GM12873 (cell line): Measurements from ENCODE around the gene PPP2R2D.

ENCODE experiments used
- CTCF ChIP-seq: IDR thresholded peaks from 2 replicates; pipeline ENCODE4 v1.5.1; 2012; ENCODE audit warnings: low read depth, mild to moderate bottlenecking, moderate library complexity, low read length, control low read depth; ENCODE audit not compliant: insufficient read depth; ENCODE audit errors: missing control alignments

PPP2R2D gene

GRCh38 chr10:131906269-131906639 is 5.4 kb downstream of the PPP2R2D start:
- TF ChIP-seq CTCF, result no peak

- no peak for TF ChIP-seq CTCF
These were observed 6.9 kb downstream of the PPP2R2D start for GRCh38 chr10:131907679-131908078.

GRCh38 chr10:131908151-131908550 is 7.3 kb downstream of the PPP2R2D start:
- TF ChIP-seq CTCF, result no peak

GRCh38 chr10:131909014-131909808 is 8.4 kb downstream of the PPP2R2D start:
- TF ChIP-seq CTCF, result no peak

GRCh38 chr10:131909929-131910328 is 9.1 kb downstream of the PPP2R2D start:
- no peak for TF ChIP-seq CTCF

- TF ChIP-seq CTCF, result no peak
These were observed 10.0 kb downstream of the PPP2R2D start for GRCh38 chr10:131910663-131911314.

GRCh38 chr10:131911451-131911850 is 10.6 kb downstream of the PPP2R2D start:
- TF ChIP-seq CTCF, result no peak
